SK-N-SH (cell line): Measurements from ENCODE around the gene MAPKAP1.

Experiments used
- EP300 ChIP-seq, 2 experiments: IDR thresholded peaks; 2 replicates each; pipeline versions ENCODE4 v1.4.0 to v1.6.1; 2012; ENCODE audit warnings: borderline replicate concordance in 1 of 2, low read depth in 1 of 2, low read length in 1 of 2
- FOXJ3 ChIP-seq: sonication (generic); formaldehyde crosslinking; IDR thresholded peaks from 2 replicates; pipeline ENCODE4 v1.5.1; 2020; ENCODE audit warnings: mild to moderate bottlenecking, missing genetic modification reagents
- GABPA ChIP-seq: IDR thresholded peaks from 2 replicates; pipeline ENCODE4 v1.4.0; 2012; ENCODE audit warnings: low read depth, mild to moderate bottlenecking
- JUND ChIP-seq: IDR thresholded peaks from 2 replicates; pipeline ENCODE4 v1.4.0; 2012
- NFIC ChIP-seq: IDR thresholded peaks from 2 replicates; pipeline ENCODE4 v1.4.0; 2012; ENCODE audit warnings: borderline replicate concordance
- PBX3 ChIP-seq: IDR thresholded peaks from 2 replicates; pipeline ENCODE4; 2012
- POLR2AphosphoS5 ChIP-seq: IDR thresholded peaks from 2 replicates; pipeline ENCODE4 v1.6.1; 2012; ENCODE audit warnings: low read depth, low read length
- SIN3A ChIP-seq: IDR thresholded peaks from 2 replicates; pipeline ENCODE4 v1.6.1; 2012; ENCODE audit warnings: low read depth, mild to moderate bottlenecking, low read length, moderate library complexity, borderline replicate concordance
- SMC3 ChIP-seq: IDR thresholded peaks from 2 replicates; pipeline ENCODE4 v1.6.1; 2012; ENCODE audit warnings: low read depth, low read length, improper control_type of control experiment
- TAF1 ChIP-seq: IDR thresholded peaks from 2 replicates; pipeline ENCODE4 v1.6.1; 2012; ENCODE audit warnings: low read depth, mild to moderate bottlenecking, low read length, moderate library complexity, borderline replicate concordance
- TF ChIP-seq, protein P1 (sequence below): fragments of 200-600 bp; sonication (generic); IDR thresholded peaks from 2 replicates; pipeline ENCODE4 v1.6.1; 2017; ENCODE audit warnings: antibody characterized with exemption, mild to moderate bottlenecking, moderate library complexity
- TF ChIP-seq, protein P2 (sequence below): fragments of 150-350 bp; IDR thresholded peaks from 2 replicates; pipeline ENCODE4 v1.6.1; 2017; ENCODE audit warnings: antibody characterized with exemption, low read length, low read depth, borderline replicate concordance
- TF ChIP-seq, protein P3 (sequence below): IDR thresholded peaks from 2 replicates; pipeline ENCODE4 v1.6.1; 2012; ENCODE audit warnings: mild to moderate bottlenecking, low read depth, low read length, moderate library complexity
- TF ChIP-seq, protein P4 (sequence below): IDR thresholded peaks from 2 replicates; pipeline ENCODE4 v1.4.0; 2012; ENCODE audit warnings: low read depth, borderline replicate concordance

DNA sequence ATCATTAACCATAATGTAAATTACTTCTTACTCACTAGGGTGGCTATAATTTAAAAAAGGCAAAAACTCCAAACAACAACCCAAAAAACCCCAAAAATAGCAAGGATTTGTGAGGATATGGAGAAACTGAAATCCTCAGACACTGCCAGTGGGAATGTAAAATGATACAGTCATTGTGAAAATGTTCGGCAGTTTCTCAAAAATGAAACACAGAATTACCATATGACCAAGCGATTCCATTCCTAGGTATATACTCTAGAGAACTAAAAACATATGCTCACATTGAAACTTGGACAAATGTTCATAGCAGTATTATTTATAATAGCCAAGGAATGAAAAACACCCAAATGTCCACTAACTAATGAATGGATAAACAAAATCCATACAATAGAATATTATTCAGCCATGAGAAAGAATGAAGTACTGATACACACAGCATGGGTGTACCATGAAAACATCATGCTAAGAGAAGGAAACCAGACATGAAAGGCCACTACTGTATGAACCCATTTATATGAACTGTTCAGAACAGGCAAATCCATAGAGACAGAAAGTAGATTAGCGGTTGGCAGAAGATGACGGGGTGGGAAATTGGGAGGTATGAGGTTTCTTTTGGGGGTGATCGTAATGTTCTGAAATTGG, 119.1 kb downstream of the MAPKAP1 start:
- TF ChIP-seq, protein P1, sequence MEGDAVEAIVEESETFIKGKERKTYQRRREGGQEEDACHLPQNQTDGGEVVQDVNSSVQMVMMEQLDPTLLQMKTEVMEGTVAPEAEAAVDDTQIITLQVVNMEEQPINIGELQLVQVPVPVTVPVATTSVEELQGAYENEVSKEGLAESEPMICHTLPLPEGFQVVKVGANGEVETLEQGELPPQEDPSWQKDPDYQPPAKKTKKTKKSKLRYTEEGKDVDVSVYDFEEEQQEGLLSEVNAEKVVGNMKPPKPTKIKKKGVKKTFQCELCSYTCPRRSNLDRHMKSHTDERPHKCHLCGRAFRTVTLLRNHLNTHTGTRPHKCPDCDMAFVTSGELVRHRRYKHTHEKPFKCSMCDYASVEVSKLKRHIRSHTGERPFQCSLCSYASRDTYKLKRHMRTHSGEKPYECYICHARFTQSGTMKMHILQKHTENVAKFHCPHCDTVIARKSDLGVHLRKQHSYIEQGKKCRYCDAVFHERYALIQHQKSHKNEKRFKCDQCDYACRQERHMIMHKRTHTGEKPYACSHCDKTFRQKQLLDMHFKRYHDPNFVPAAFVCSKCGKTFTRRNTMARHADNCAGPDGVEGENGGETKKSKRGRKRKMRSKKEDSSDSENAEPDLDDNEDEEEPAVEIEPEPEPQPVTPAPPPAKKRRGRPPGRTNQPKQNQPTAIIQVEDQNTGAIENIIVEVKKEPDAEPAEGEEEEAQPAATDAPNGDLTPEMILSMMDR: no peak
- no peak for TF ChIP-seq SIN3A
- TF ChIP-seq, protein P2, sequence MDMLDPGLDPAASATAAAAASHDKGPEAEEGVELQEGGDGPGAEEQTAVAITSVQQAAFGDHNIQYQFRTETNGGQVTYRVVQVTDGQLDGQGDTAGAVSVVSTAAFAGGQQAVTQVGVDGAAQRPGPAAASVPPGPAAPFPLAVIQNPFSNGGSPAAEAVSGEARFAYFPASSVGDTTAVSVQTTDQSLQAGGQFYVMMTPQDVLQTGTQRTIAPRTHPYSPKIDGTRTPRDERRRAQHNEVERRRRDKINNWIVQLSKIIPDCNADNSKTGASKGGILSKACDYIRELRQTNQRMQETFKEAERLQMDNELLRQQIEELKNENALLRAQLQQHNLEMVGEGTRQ: no peak
- TF ChIP-seq PBX3: no peak
- TF ChIP-seq JUND: no peak
- TF ChIP-seq, protein P3, sequence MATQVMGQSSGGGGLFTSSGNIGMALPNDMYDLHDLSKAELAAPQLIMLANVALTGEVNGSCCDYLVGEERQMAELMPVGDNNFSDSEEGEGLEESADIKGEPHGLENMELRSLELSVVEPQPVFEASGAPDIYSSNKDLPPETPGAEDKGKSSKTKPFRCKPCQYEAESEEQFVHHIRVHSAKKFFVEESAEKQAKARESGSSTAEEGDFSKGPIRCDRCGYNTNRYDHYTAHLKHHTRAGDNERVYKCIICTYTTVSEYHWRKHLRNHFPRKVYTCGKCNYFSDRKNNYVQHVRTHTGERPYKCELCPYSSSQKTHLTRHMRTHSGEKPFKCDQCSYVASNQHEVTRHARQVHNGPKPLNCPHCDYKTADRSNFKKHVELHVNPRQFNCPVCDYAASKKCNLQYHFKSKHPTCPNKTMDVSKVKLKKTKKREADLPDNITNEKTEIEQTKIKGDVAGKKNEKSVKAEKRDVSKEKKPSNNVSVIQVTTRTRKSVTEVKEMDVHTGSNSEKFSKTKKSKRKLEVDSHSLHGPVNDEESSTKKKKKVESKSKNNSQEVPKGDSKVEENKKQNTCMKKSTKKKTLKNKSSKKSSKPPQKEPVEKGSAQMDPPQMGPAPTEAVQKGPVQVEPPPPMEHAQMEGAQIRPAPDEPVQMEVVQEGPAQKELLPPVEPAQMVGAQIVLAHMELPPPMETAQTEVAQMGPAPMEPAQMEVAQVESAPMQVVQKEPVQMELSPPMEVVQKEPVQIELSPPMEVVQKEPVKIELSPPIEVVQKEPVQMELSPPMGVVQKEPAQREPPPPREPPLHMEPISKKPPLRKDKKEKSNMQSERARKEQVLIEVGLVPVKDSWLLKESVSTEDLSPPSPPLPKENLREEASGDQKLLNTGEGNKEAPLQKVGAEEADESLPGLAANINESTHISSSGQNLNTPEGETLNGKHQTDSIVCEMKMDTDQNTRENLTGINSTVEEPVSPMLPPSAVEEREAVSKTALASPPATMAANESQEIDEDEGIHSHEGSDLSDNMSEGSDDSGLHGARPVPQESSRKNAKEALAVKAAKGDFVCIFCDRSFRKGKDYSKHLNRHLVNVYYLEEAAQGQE: no peak
- TF ChIP-seq, protein P4, sequence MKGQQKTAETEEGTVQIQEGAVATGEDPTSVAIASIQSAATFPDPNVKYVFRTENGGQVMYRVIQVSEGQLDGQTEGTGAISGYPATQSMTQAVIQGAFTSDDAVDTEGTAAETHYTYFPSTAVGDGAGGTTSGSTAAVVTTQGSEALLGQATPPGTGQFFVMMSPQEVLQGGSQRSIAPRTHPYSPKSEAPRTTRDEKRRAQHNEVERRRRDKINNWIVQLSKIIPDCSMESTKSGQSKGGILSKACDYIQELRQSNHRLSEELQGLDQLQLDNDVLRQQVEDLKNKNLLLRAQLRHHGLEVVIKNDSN: no peak
- no peak for TF ChIP-seq POLR2AphosphoS5
- TF ChIP-seq SMC3: no peak
- no peak for TF ChIP-seq NFIC
- no peak for TF ChIP-seq GABPA
- TF ChIP-seq EP300 (IDR thresholded peaks at IDR 0.05; ENCODE audit: borderline replicate concordance in 1 of 2, low read depth in 1 of 2, low read length in 1 of 2): no peak
- TF ChIP-seq FOXJ3: no peak
- no peak for TF ChIP-seq TAF1
